GM19238 (cell line): ENCODE results near the gene CA4.

Experiments
- DNase-seq: peaks from one replicate; pipeline ENCODE4 v3.0.0; 2011; ENCODE audit warnings: low spot score; ENCODE audit not compliant: insufficient read length

Gene CA4

GRCh38 chr17:60129164-60129563 is 20.6 kb upstream of the CA4 start:
- no peak for DNase-seq

- no peak for DNase-seq
Observed at GRCh38 chr17:60130466-60130865, 19.3 kb upstream of the CA4 start.

- no peak for DNase-seq
Observed at GRCh38 chr17:60134396-60135150, 15.2 kb upstream of the CA4 start.

GRCh38 chr17:60135151-60135950 is 14.4 kb upstream of the CA4 start:
- peak; percentile 93 for DNase-seq

GRCh38 chr17:60135951-60136666 is 13.7 kb upstream of the CA4 start:
- DNase-seq = no peak

- no peak for DNase-seq
Observed at GRCh38 chr17:60137731-60138130, 12.0 kb upstream of the CA4 start.

- DNase-seq = no peak
Observed at GRCh38 chr17:60138769-60139437, 10.9 kb upstream of the CA4 start.

- peak; percentile 68 for DNase-seq
Observed at GRCh38 chr17:60139438-60140285, 10.1 kb upstream of the CA4 start.

- DNase-seq = no peak
Observed at GRCh38 chr17:60141111-60142018, 8.4 kb upstream of the CA4 start.

- DNase-seq = peak; percentile 63
Observed at GRCh38 chr17:60142872-60143499, 6.8 kb upstream of the CA4 start.

GRCh38 chr17:60145006-60145935 is 4.5 kb upstream of the CA4 start:
- no peak for DNase-seq

GRCh38 chr17:60146206-60146605 is 3.6 kb upstream of the CA4 start:
- no peak for DNase-seq

- DNase-seq = no peak
Observed at GRCh38 chr17:60147553-60148223, 2.1 kb upstream of the CA4 start.

GRCh38 chr17:60148373-60148772 is 1.4 kb upstream of the CA4 start:
- DNase-seq = no peak

- no peak for DNase-seq
Observed at GRCh38 chr17:60151355-60151754, 1.6 kb downstream of the CA4 start.

GRCh38 chr17:60153606-60154390 is 4.0 kb downstream of the CA4 start:
- no peak for DNase-seq
